Hematopoietic multipotent progenitor cell treated with erythropoietin and hydrocortisone succinate and interleukin-3 and kit ligand, for 4 days (in vitro differentiated cells): ENCODE data around the gene PXMP4.

ENCODE experiments used
- DNase-seq: peaks from one replicate; pipeline ENCODE4 v3.0.0-alpha.2; 2015

The PXMP4 gene

GRCh38 chr20:33731693-33732165 lies 11.6 kb upstream of the PXMP4 start, which contains the start of gene ZNF341:
TSS of gene ZNF341 (plus strand) at chr20:33731996. CDS start at chr20:33732022, 26 bp downstream.
- DNase-seq, result peak; percentile 96

- no peak for DNase-seq
Measured at GRCh38 chr20:33730946-33731692, 11.0 kb upstream of the PXMP4 start.

GRCh38 chr20:33729101-33729500 lies 9.0 kb upstream of the PXMP4 start:
- no peak for DNase-seq

- DNase-seq, result no peak
Measured at GRCh38 chr20:33728463-33728862, 8.4 kb upstream of the PXMP4 start.

- DNase-seq, result no peak
Measured at GRCh38 chr20:33727806-33728205, 7.7 kb upstream of the PXMP4 start.

- DNase-seq, result no peak
Measured at GRCh38 chr20:33727115-33727479, 7.0 kb upstream of the PXMP4 start.

- no peak for DNase-seq
Measured at GRCh38 chr20:33725607-33726264, 5.6 kb upstream of the PXMP4 start.

GRCh38 chr20:33724439-33725094 lies 4.5 kb upstream of the PXMP4 start:
- DNase-seq, result no peak

- DNase-seq, result no peak
Measured at GRCh38 chr20:33721391-33722140, 1.5 kb upstream of the PXMP4 start.

GRCh38 chr20:33719277-33719988 lies 677 bp downstream of the PXMP4 start:
- peak; percentile 35 for DNase-seq

GRCh38 chr20:33716498-33716897 lies 3.6 kb downstream of the PXMP4 start:
- DNase-seq, result no peak

GRCh38 chr20:33713865-33714367 lies 6.2 kb downstream of the PXMP4 start:
- DNase-seq, result no peak

GRCh38 chr20:33711446-33711738 lies 8.7 kb downstream of the PXMP4 start:
- no peak for DNase-seq

- no peak for DNase-seq
Measured at GRCh38 chr20:33710681-33711445, 9.2 kb downstream of the PXMP4 start.

GRCh38 chr20:33709905-33710541 lies 10.1 kb downstream of the PXMP4 start:
- peak; percentile 50 for DNase-seq

- DNase-seq, result peak; percentile 60
Measured at GRCh38 chr20:33709398-33709797, 10.7 kb downstream of the PXMP4 start.

GRCh38 chr20:33707668-33708067 lies 12.4 kb downstream of the PXMP4 start:
- no peak for DNase-seq

- DNase-seq, result no peak
Measured at GRCh38 chr20:33704197-33704924, 15.7 kb downstream of the PXMP4 start.

GRCh38 chr20:33703498-33704137 lies 16.5 kb downstream of the PXMP4 start:
- DNase-seq, result no peak

GRCh38 chr20:33702861-33703260 lies 17.2 kb downstream of the PXMP4 start:
- DNase-seq, result no peak
